H1 (cell line): Measurements from ENCODE around the gene STAT2. TPM values are rescaled to one million over a fixed set of nuclear protein-coding genes. Genes with fewer than 3 reads are reported as not detected.

ENCODE experiments used
- CHD7 ChIP-seq: fragments of 300-600 bp; sonication (generic); IDR thresholded peaks from 2 replicates; pipeline ENCODE4 v1.7.1; 2012; ENCODE audit warnings: low read length, moderate library complexity, mild to moderate bottlenecking, inconsistent platforms; ENCODE audit not compliant: insufficient replicate concordance
- CTCF ChIP-seq, 3 experiments: IDR thresholded peaks; 1 replicate in 2 of 3; 2 replicates in 1 of 3; pipeline versions ENCODE4 v1.5.1 to v1.6.1; 2011; ENCODE audit warnings: low read length in 3 of 3, mild to moderate bottlenecking in 3 of 3, inconsistent platforms in 2 of 3, low read depth in 1 of 3, moderate library complexity in 1 of 3; ENCODE audit not compliant: insufficient read depth in 1 of 3; ENCODE audit errors: control extremely low read depth in 1 of 3
- MAX ChIP-seq: IDR thresholded peaks from 2 replicates; pipeline ENCODE4 v1.6.1; 2012; ENCODE audit warnings: inconsistent platforms
- NRF1 ChIP-seq: IDR thresholded peaks from 2 replicates; pipeline ENCODE4 v1.6.1; 2011; ENCODE audit warnings: mild to moderate bottlenecking, low read depth, low read length, improper control_type of control experiment
- RAD21 ChIP-seq, 2 experiments: IDR thresholded peaks in 1 of 2; conservative IDR thresholded peaks in 1 of 2; 2 replicates each; pipeline ENCODE4 v1.6.1; 2011; ENCODE audit warnings: low read depth in 2 of 2, low read length in 2 of 2, improper control_type of control experiment in 1 of 2, inconsistent platforms in 1 of 2, mild to moderate bottlenecking in 1 of 2, moderate library complexity in 1 of 2
- polyA plus RNA-seq, 7 experiments: library from polyadenylated mRNA; depleted of rRNA in 3 of 7; stranded (reverse) in 5 of 7; unstranded in 2 of 7; fragments of >200 nt in 5 of 7; fragments of 200-250 nt in 2 of 7; gene quantifications; 1 replicate in 5 of 7; 2 replicates in 1 of 7; 4 replicates in 1 of 7; pipeline versions ENCODE4 v1.2.1 to v1.2.3, GENCODE V29; 2011 to 2013; ENCODE audit warnings: missing spikeins in 2 of 7, mixed read lengths in 2 of 7
- total RNA-seq: library from RNA; stranded (reverse); fragmentation: NEBNext Ultra II Directional; extraction: Animal tissue kit (Norgen Biotek cat#: 25700); gene quantifications from 2 replicates; pipeline ENCODE4 v1.2.1, GENCODE V29; 2021

STAT2 gene
- total and polyA plus RNA-seq, 2 of the 8 experiments (the other 6 are each of a cell fraction or from before 2014, with no cell fraction given), result 37.1 to 44.7 TPM

GRCh38 chr12:56362130-56363059 lies 2.5 kb upstream of the STAT2 start, which contains the start of gene APOF (continued):
- TF ChIP-seq CHD7 (no peak), NRF1 (no peak), RAD21 (IDR thresholded peaks at IDR 0.05 in 1 of 2, conservative IDR thresholded peaks at IDR 0.05 in 1 of 2; ENCODE audit: low read depth in 2 of 2, low read length in 2 of 2) (no peak), MAX (no peak), CTCF (IDR thresholded peaks at IDR 0.05; ENCODE audit: control extremely low read depth in 1 of 3, insufficient read depth in 1 of 3, low read depth in 1 of 3, low read length in 3 of 3) (no peak)
